CD4-positive, alpha-beta memory T cell (primary cell): ENCODE results near the gene RANBP3. TPM values are rescaled to one million over a fixed set of nuclear protein-coding genes. Genes with fewer than 3 reads are reported as not detected.

Experiments used
- CTCF ChIA-PET: fragments of 350-600 bp; sonication (Branson Sonifier 250); formaldehyde crosslinking; loops from one replicate; lab custom pipeline; 2021; ENCODE audit warnings: inconsistent platforms; ENCODE audit not compliant: partially characterized antibody; lab: Charles Lee
- POLR2A ChIA-PET: fragments of 350-600 bp; sonication (Branson Sonifier 250); formaldehyde crosslinking; loops from one replicate; lab custom pipeline; 2021; ENCODE audit not compliant: partially characterized antibody; lab: Charles Lee
- DNase-seq, 5 donors: peaks; one replicate each; pipeline versions ENCODE4 v3.0.0 to v3.0.0-alpha.2; 2020 to 2022; ENCODE audit warnings: mixed read lengths in 1 of 5
- H3K27ac ChIP-seq: one replicate; pipeline ENCODE4 v1.7.0; 2013; ENCODE audit warnings: low read depth, low read length
- H3K27me3 ChIP-seq: 2 replicates; pipeline ENCODE4 v1.7.0; 2013; ENCODE audit warnings: mild to moderate bottlenecking, low read length, moderate library complexity; ENCODE audit not compliant: insufficient read depth
- H3K36me3 ChIP-seq: 2 replicates; pipeline ENCODE4 v1.7.0; 2013; ENCODE audit warnings: mild to moderate bottlenecking, low read length, moderate library complexity; ENCODE audit not compliant: insufficient read depth
- H3K4me1 ChIP-seq: 2 replicates; pipeline ENCODE4 v1.7.0; 2013; ENCODE audit warnings: mild to moderate bottlenecking, low read length, moderate library complexity; ENCODE audit not compliant: insufficient read depth
- H3K4me3 ChIP-seq, 2 donors: one replicate each; pipeline ENCODE4 v1.7.0; 2013; ENCODE audit warnings: low read length in 2 of 2, mild to moderate bottlenecking in 1 of 2
- H3K9me3 ChIP-seq, 2 donors: one replicate each; pipeline ENCODE4 v1.7.0; 2013; ENCODE audit warnings: low read length in 2 of 2, control low read depth in 1 of 2; ENCODE audit not compliant: control insufficient read depth in 1 of 2
- H3K27ac Mint-ChIP-seq, 7 donors: one replicate each; pipeline ENCODE4 v1.8.0; 2020 to 2021; ENCODE audit warnings: mixed read lengths in 7 of 7, mild to moderate bottlenecking in 6 of 7, inconsistent platforms in 3 of 7, moderate library complexity in 3 of 7
- H3K27me3 Mint-ChIP-seq, 2 donors: one replicate each; pipeline ENCODE4 v1.8.0; 2020 to 2021; ENCODE audit warnings: mixed read lengths in 2 of 2
- H3K36me3 Mint-ChIP-seq, 2 donors: one replicate each; pipeline ENCODE4 v1.8.0; 2020 to 2021; ENCODE audit warnings: mixed read lengths in 2 of 2, inconsistent platforms in 1 of 2, mild to moderate bottlenecking in 1 of 2
- H3K4me1 Mint-ChIP-seq, 4 donors: one replicate each; pipeline ENCODE4 v1.8.0; 2020 to 2021; ENCODE audit warnings: mixed read lengths in 4 of 4, mild to moderate bottlenecking in 1 of 4
- H3K4me3 Mint-ChIP-seq, 8 donors: one replicate each; pipeline ENCODE4 v1.8.0; 2020 to 2021; ENCODE audit warnings: mixed read lengths in 8 of 8, mild to moderate bottlenecking in 7 of 8, moderate library complexity in 6 of 8, inconsistent platforms in 3 of 8
- H3K9me3 Mint-ChIP-seq, 8 donors: one replicate each; pipeline ENCODE4 v1.8.0; 2020 to 2021; ENCODE audit warnings: mixed read lengths in 8 of 8, mild to moderate bottlenecking in 5 of 8, inconsistent platforms in 3 of 8, moderate library complexity in 1 of 8
- intact Hi-C: fragments of 100-400 bp; cut with micrococcal nuclease; formaldehyde crosslinking; loops from one replicate; pipeline ENCODE4 v1.15.1; 2023
- polyA plus RNA-seq, 2 donors: library from polyadenylated mRNA; unstranded; fragments of 300-500 nt; fragmentation: Illumina TruSeq; gene quantifications; one replicate each; pipeline ENCODE4 v1.2.3, GENCODE V29; 2021
- total RNA-seq, 2 experiments: library from RNA; stranded (reverse); gene quantifications; one replicate each; pipeline ENCODE4 v1.2.3, GENCODE V29; 2021

Gene RANBP3
- total and polyA plus RNA-seq, 4 experiments from 2014 or later, result 3.4 to 94.9 (median 47.9) TPM

DNA sequence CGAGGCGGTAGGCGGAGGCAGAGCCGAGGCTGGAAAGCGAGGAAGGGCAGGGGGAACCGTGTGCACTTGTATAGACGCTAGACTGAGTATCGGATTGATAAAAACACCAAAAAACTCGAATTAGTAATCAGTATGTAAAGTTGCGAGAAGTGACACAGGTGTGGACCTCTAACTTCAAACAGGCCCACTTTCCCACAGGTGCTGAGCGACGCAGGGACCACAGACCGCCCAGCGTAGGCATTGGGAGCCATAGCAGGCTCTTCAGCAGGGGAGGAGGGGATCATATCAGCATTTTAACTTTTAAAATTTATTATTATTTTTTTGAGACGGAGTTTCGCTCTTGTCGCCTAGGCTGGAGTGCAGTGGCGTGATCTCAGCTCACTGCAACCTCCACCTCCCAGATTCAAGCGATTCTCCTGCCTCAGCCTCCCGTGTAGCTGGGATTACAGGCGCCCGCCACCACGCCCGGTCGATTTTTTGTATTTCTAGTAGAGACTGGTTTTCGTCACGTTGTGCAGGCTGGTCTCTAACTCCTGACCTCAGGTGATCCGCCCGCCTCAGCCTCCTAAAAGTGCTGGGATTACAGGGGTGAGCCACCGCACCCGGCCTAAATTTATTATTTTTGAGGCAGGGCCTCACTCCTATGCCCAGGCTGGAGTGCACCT lies 72.7 kb downstream of the RANBP3 start:
- peak overlapping the region; percentile 65 to 97 for H3K4me3 ChIP-seq
- peaks cover 0 to 4% (median 0%) of the 10 kb centered on the region in 8 donors for H3K9me3 Mint-ChIP-seq
- H3K4me1 Mint-ChIP-seq, result peaks cover 14 to 53% (median 33%) of the 10 kb centered on the region in 4 donors
- peak overlapping the region; percentile 69 for H3K27ac ChIP-seq
- H3K36me3 ChIP-seq, result peaks cover 5% of the 10 kb centered on the region
- H3K27me3 ChIP-seq, result no peaks in the 10 kb centered on the region
- peak overlapping the region; percentile 81 to 97 (median 94) for H3K4me3 Mint-ChIP-seq
- no peak for DNase-seq
- ChIA-PET POLR2A (interaction anchor here (0.6 to 3.9 kb wide), 13 partner anchors 9 to 114 kb away, joined by 3 to 72 read pairs (median 9); partner anchors contain the start of genes CAPS, DUS3L and RANBP3), CTCF (interaction anchor here (3.3 kb wide), 1 partner anchor 63 kb away, joined by 14 read pairs; no protein-coding TSS in a partner anchor)
- no peaks in the 10 kb centered on the region for H3K27me3 Mint-ChIP-seq
- peak overlapping the region; percentile 70 to 95 (median 83) for H3K27ac Mint-ChIP-seq
- intact Hi-C loops, result loop anchor here (2.0 to 10.0 kb wide), 3 partner anchors 206 to 1630 kb away; partner anchors contain the start of genes ALKBH7, PNPLA6 and RFX2
- peaks cover 33% of the 10 kb centered on the region for H3K4me1 ChIP-seq
- peaks cover 8 to 36% of the 10 kb centered on the region in 2 donors for H3K36me3 Mint-ChIP-seq
- no peaks in the 10 kb centered on the region for H3K9me3 ChIP-seq

GRCh38 chr19:5904352-5905113 lies 73.4 kb downstream of the RANBP3 start, which contains the start of gene VMAC:
Gene VMAC, plus strand, starts transcription at chr19:5904872. Its CDS starts 19 bp downstream, at chr19:5904891.
- POLR2A ChIA-PET, result interaction anchor here (0.6 to 3.9 kb wide), 30 partner anchors 10 to 936 kb away, joined by 3 to 72 read pairs (median 5); partner anchors contain the start of genes CAPS, CATSPERD, DUS3L and KDM4B
- Histone ChIP-seq H3K4me1 (peaks cover 37% of the 10 kb centered on the region), H3K27ac (peak within 1 kb of the TSS; percentile 95), H3K4me3 (peak within 1 kb of the TSS; percentile 97), H3K27me3 (no peaks in the 10 kb centered on the region), H3K9me3 (no peaks in the 10 kb centered on the region), H3K36me3 (no peaks in the 10 kb centered on the region)
- intact Hi-C loops, result loop anchor here (1.0 to 10.0 kb wide), 11 partner anchors 58 to 1630 kb away; partner anchors contain the start of genes ALKBH7, CATSPERD, LONP1 and MICOS13
- Mint-ChIP-seq H3K27me3 (no peaks in the 10 kb centered on the region), H3K4me3 (peak within 1 kb of the TSS; percentile 91 to 97 (median 95)), H3K4me1 (peaks cover 14 to 57% (median 35%) of the 10 kb centered on the region in 4 donors), H3K9me3 (peaks cover 0 to 2% (median 0%) of the 10 kb centered on the region in 8 donors), H3K27ac (peak within 1 kb of the TSS; percentile 95 to 100 (median 100)), H3K36me3 (peaks cover 7 to 33% of the 10 kb centered on the region in 2 donors)
- peak; percentile 100 for DNase-seq
- CTCF ChIA-PET, result interaction anchor here (1.0 to 3.3 kb wide), 8 partner anchors 43 to 218 kb away, joined by 3 to 16 read pairs (median 6); no protein-coding TSS in a partner anchor

DNA sequence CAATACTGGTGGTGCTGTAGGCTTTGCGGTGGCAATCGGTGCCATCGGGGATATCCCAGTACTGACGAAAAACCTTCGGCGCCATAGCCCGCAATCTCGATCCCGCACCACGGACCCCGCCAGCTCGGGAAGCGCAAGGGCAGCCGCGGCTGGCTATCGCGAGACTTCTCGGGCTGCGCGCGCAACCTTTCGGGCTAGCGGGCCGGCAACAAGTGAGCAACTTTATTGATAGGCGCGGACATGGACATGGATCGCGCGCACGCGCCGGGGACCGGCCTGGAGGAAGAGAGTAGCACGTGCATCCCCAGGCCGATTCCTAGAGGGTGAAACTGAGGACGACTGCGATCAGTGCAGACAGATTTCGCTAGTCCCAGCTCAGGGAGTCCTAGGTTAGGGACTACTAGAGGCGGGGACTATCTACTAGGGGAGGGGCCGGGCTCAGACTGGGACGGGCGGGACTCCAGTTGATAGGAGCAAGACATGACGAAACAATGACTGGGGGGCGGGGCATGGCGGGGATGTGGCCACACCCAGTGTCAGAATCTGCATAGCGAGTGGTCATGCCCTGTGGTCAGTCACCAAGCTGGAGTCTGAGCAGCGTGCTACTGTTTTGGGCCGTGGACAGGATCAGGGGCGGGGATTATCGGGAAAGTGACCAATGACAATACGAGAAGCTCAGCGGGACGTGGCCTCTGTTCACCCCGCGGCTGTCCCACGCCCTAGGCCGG lies 74.2 kb downstream of the RANBP3 start, which contains the start of gene NDUFA11:
NDUFA11 (minus strand) TSS at position 167 of the 728 bp plus-strand sequence; CDS start at position 85, 82 bp downstream.
- intact Hi-C loops, result loop anchor here (1.0 to 10.0 kb wide), 11 partner anchors 59 to 1631 kb away; partner anchors contain the start of genes ALKBH7, CATSPERD, LONP1 and MICOS13
- POLR2A ChIA-PET, result interaction anchor here (0.6 to 3.9 kb wide), 29 partner anchors 11 to 935 kb away, joined by 3 to 72 read pairs (median 5); partner anchors contain the start of genes CAPS, CATSPERD, DUS3L and KDM4B
- Mint-ChIP-seq H3K27me3 (no peaks in the 10 kb centered on the region), H3K4me1 (peaks cover 14 to 57% (median 35%) of the 10 kb centered on the region in 4 donors), H3K4me3 (peak within 1 kb of the TSS; percentile 91 to 97 (median 95)), H3K36me3 (peaks cover 7 to 31% of the 10 kb centered on the region in 2 donors), H3K9me3 (peaks cover 0 to 2% (median 0%) of the 10 kb centered on the region in 8 donors), H3K27ac (peak within 1 kb of the TSS; percentile 95 to 100 (median 100))
- CTCF ChIA-PET, result interaction anchor here (0.8 to 3.3 kb wide), 11 partner anchors 44 to 217 kb away, joined by 3 to 16 read pairs (median 5); no protein-coding TSS in a partner anchor
- no peaks in the 10 kb centered on the region for H3K27me3 ChIP-seq
- H3K36me3 ChIP-seq, result no peaks in the 10 kb centered on the region
- peak within 1 kb of the TSS; percentile 95 for H3K27ac ChIP-seq
- peak; percentile 97 to 99 (median 98) for DNase-seq
- H3K4me3 ChIP-seq, result peak within 1 kb of the TSS; percentile 97
- H3K4me1 ChIP-seq, result peaks cover 37% of the 10 kb centered on the region
- no peaks in the 10 kb centered on the region for H3K9me3 ChIP-seq

GRCh38 chr19:5903056-5903623 lies 74.8 kb downstream of the RANBP3 start:
- H3K4me3 Mint-ChIP-seq, result peak overlapping the region; percentile 91 to 97 (median 95)
- CTCF ChIA-PET, result interaction anchor here (0.8 to 3.3 kb wide), 9 partner anchors 48 to 119 kb away, joined by 3 to 16 read pairs (median 5); no protein-coding TSS in a partner anchor
- H3K9me3 Mint-ChIP-seq, result peaks cover 0 to 2% (median 0%) of the 10 kb centered on the region in 8 donors
- H3K36me3 Mint-ChIP-seq, result peaks cover 7 to 31% of the 10 kb centered on the region in 2 donors
- Histone ChIP-seq H3K4me1 (peaks cover 37% of the 10 kb centered on the region), H3K27me3 (no peaks in the 10 kb centered on the region), H3K27ac (peak overlapping the region; percentile 95), H3K36me3 (peaks cover 2% of the 10 kb centered on the region), H3K9me3 (no peaks in the 10 kb centered on the region), H3K4me3 (peak overlapping the region; percentile 97)
- peak in 1 of 5 donors; percentile 58 for DNase-seq
- intact Hi-C loops, result loop anchor here (10.0 kb wide), 1 partner anchor 1632 kb away; the partner anchor contains the start of gene PNPLA6
- POLR2A ChIA-PET, result interaction anchor here (0.7 to 3.9 kb wide), 18 partner anchors 12 to 280 kb away, joined by 3 to 72 read pairs (median 9); partner anchors contain the start of genes DUS3L, RANBP3, SAFB and SAFB2
- peaks cover 14 to 57% (median 35%) of the 10 kb centered on the region in 4 donors for H3K4me1 Mint-ChIP-seq
- no peaks in the 10 kb centered on the region for H3K27me3 Mint-ChIP-seq
- peak overlapping the region; percentile 95 to 100 (median 100) for H3K27ac Mint-ChIP-seq

GRCh38 chr19:5900976-5901375 lies 77.0 kb downstream of the RANBP3 start:
- POLR2A ChIA-PET, result no interaction called here
- intact Hi-C loops, result loop anchor here (10.0 kb wide), 1 partner anchor 1634 kb away; the partner anchor contains the start of gene PNPLA6

More at GRCh38 chr19:5900976-5901375, 77.0 kb downstream of the RANBP3 start:
- no peaks in the 10 kb centered on the region for H3K27me3 ChIP-seq
- DNase-seq, result no peak
- peaks cover 31% of the 10 kb centered on the region for H3K4me1 ChIP-seq
- no peak overlapping the region for H3K27ac ChIP-seq
- H3K9me3 ChIP-seq, result no peaks in the 10 kb centered on the region
- Mint-ChIP-seq H3K4me1 (peaks cover 7 to 42% (median 21%) of the 10 kb centered on the region in 4 donors), H3K27me3 (no peaks in the 10 kb centered on the region), H3K9me3 (peaks cover 0 to 2% (median 0%) of the 10 kb centered on the region in 8 donors), H3K36me3 (peaks cover 4 to 26% of the 10 kb centered on the region in 2 donors), H3K4me3 (peak overlapping the region in 4 of 8 donors; percentile 10 to 64 (median 48)), H3K27ac (peak overlapping the region in 3 of 7 donors; percentile 27 to 79 (median 76))
- peaks cover 6% of the 10 kb centered on the region for H3K36me3 ChIP-seq
- H3K4me3 ChIP-seq, result no peak overlapping the region
- CTCF ChIA-PET, result interaction anchor here (0.7 to 1.5 kb wide), 2 partner anchors 67 to 933 kb away, joined by 3 to 4 read pairs; no protein-coding TSS in a partner anchor
